Heart left ventricle (tissue), 16 donors: ENCODE results near the gene SPEM2. TPM values are rescaled to one million over a fixed set of nuclear protein-coding genes. Genes with fewer than 3 reads are reported as not detected.

ENCODE experiments used
- ATAC-seq, 4 donors: fragments of 200-7000 bp; cut with Tn5 transposase; one replicate each; pipeline ENCODE4 v1.9.1; 2020 to 2022; ENCODE audit warnings: moderate library complexity in 4 of 4, mild to moderate bottlenecking in 3 of 4, moderate number of reproducible peaks in 1 of 4
- DNase-seq, 5 donors: peaks; one replicate each; pipeline ENCODE4 v3.0.0-alpha.2; 2020
- H3K27ac ChIP-seq, 12 donors: fragments of 200-600 bp; sonication (generic) in 4 of 12; one replicate each; pipeline versions ENCODE4 v1.5.0 to v1.8.0; 2016 to 2022; ENCODE audit warnings: mild to moderate bottlenecking in 2 of 12
- H3K27me3 ChIP-seq, 9 donors: fragments of 200-600 bp; sonication (generic) in 2 of 9; one replicate each; pipeline versions ENCODE4 v1.5.1 to v1.8.0; 2016 to 2022; ENCODE audit warnings: mild to moderate bottlenecking in 3 of 9
- H3K36me3 ChIP-seq, 9 donors: fragments of 200-600 bp; sonication (generic) in 2 of 9; one replicate each; pipeline versions ENCODE4 v1.5.0 to v1.8.0; 2018 to 2022; ENCODE audit warnings: mild to moderate bottlenecking in 2 of 9
- H3K4me1 ChIP-seq, 12 donors: fragments of 200-600 bp; sonication (generic) in 4 of 12; one replicate each; pipeline versions ENCODE4 v1.5.0 to v1.8.0; 2016 to 2022; ENCODE audit warnings: mild to moderate bottlenecking in 3 of 12
- H3K4me3 ChIP-seq, 12 donors: fragments of 200-600 bp; sonication (generic) in 4 of 12; one replicate each; pipeline versions ENCODE4 v1.5.0 to v1.8.0; 2017 to 2022; ENCODE audit warnings: mild to moderate bottlenecking in 9 of 12, moderate library complexity in 4 of 12
- H3K9me3 ChIP-seq, 12 donors: fragments of 200-600 bp; sonication (generic) in 4 of 12; one replicate each; pipeline versions ENCODE4 v1.5.0 to v1.8.0; 2016 to 2022; ENCODE audit warnings: mild to moderate bottlenecking in 1 of 12
- POLR2A ChIP-seq, 2 donors: fragments of 450-650 bp; IDR thresholded peaks; one replicate each; pipeline ENCODE4 v1.6.1; 2017; ENCODE audit warnings: antibody characterized with exemption in 2 of 2, mild to moderate bottlenecking in 2 of 2, moderate library complexity in 2 of 2
- WGBS, 4 donors: extraction: QIAGEN DNeasy Blood & Tissue Kit in 2 of 4; methylation state at CpG; one replicate each; pipeline versions ENCODE4 v1.1.5 to v1.1.7; 2013 to 2018; 5-methylcytosine and 5-hydroxymethylcytosine counted together
- intact Hi-C, 10 donors: fragments of 100-400 bp; cut with DNase I; formaldehyde crosslinking; loops; one replicate each; pipeline versions ENCODE4 v1.11.1 to v1.14.2; 2022
- polyA plus RNA-seq, 2 donors: library from polyadenylated mRNA; stranded (reverse); fragments of 200-250 nt; gene quantifications; one replicate each; pipeline ENCODE4 v1.2.3, GENCODE V29; 2013
- total RNA-seq, 9 donors: library from RNA; depleted of rRNA in 2 of 9; stranded (reverse); fragments of >200 nt in 2 of 9; fragmentation: NEBNext Ultra II Directional in 3 of 9; extraction: Animal tissue kit (Norgen Biotek cat#: 25700) in 3 of 9; gene quantifications; one replicate each; pipeline versions ENCODE4 v1.1.0 to v1.2.4, GENCODE V29; 2016 to 2023
- TF ChIP-seq, protein P1 (sequence below), 12 donors: fragments of 200-600 bp; sonication (generic) in 4 of 12; IDR thresholded peaks; one replicate each; pipeline versions ENCODE4 v1.5.0 to v1.8.0; 2018 to 2022; ENCODE audit warnings: antibody characterized with exemption in 12 of 12, mild to moderate bottlenecking in 5 of 12
- donor health status: ischemic (EF 13 %, LVEDD 7.1; RV severe dilation, severe dysfunction).
- donor health status: healthy with polysubstance abuse.
- donor health status: DM: no; HTN: yes; CAD: no.
- donor health status: DM: no; HTN: no; CAD: no.
- donor health status: ischemic (EF 25% LVEDD 6.9; RV normal size, moderate dysfunction).
- donor health status: ischemic (EF 25% LVEDD 5.7; RV mildly dilated, moderate dysfunction).
- donor health status: healthy.
- donor health status: DM: yes; HTN: yes; CAD: no.
- donor health status: ischemic (EF 35%, LVEDD 5.7; RV mildly dilated, moderate dysfunction).
- donor health status: nonischemic (EF 11% LVEDD 7.7; RV severe dilation, severe dysfunction).
- donor health status: DM: yes; HTN: yes; CAD: no.
- donor health status: PGD.
- donor health status: ischemic (EF 29% LVEDD 5.4; RV normal size, mild dysfunction).
- donor health status: nonischemic (EF 23%, LVEDD 6.1; RV moderate dilation, normal function).

Gene SPEM2
- total and polyA plus RNA-seq, 11 donors = not detected

DNA sequence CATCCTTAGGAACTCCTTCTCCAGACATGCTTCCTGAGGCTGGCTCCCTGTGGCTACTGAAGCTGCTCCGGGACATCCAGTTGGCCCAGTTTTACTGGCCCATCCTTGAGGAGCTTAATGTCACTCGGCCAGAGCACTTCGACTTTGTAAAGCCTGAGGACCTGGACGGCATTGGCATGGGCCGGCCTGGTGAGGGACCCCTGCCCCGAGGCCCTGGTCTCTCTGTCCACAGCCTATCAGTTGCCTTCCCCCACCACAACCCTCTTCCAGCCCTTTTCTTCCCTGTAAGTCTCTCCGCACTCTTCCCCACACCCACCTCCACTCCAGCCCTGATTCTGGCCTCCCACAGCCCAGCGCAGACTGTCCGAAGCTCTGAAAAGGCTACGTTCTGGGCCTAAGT is 42.5 kb upstream of the SPEM2 start:
- intact Hi-C loops = no loop called here
- no peak overlapping the region for H3K27ac ChIP-seq
- whole genome bisulfite sequencing, 4 donors = 87 to 91% (median 90%) methylated on average over 10 of the region's 10 CpGs
- H3K27me3 ChIP-seq = peaks cover 0 to 41% (median 11%) of the 10 kb centered on the region in 9 donors
- peaks cover 0 to 4% (median 0%) of the 10 kb centered on the region in 12 donors for H3K9me3 ChIP-seq
- TF ChIP-seq, protein P1, sequence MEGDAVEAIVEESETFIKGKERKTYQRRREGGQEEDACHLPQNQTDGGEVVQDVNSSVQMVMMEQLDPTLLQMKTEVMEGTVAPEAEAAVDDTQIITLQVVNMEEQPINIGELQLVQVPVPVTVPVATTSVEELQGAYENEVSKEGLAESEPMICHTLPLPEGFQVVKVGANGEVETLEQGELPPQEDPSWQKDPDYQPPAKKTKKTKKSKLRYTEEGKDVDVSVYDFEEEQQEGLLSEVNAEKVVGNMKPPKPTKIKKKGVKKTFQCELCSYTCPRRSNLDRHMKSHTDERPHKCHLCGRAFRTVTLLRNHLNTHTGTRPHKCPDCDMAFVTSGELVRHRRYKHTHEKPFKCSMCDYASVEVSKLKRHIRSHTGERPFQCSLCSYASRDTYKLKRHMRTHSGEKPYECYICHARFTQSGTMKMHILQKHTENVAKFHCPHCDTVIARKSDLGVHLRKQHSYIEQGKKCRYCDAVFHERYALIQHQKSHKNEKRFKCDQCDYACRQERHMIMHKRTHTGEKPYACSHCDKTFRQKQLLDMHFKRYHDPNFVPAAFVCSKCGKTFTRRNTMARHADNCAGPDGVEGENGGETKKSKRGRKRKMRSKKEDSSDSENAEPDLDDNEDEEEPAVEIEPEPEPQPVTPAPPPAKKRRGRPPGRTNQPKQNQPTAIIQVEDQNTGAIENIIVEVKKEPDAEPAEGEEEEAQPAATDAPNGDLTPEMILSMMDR (IDR thresholded peaks at IDR 0.05) = no peak
- no peak for TF ChIP-seq POLR2A (IDR thresholded peaks at IDR 0.05)
- peaks cover 0 to 36% (median 22%) of the 10 kb centered on the region in 12 donors for H3K4me1 ChIP-seq
- peaks cover 0 to 6% (median under 1%) of the 10 kb centered on the region in 9 donors for H3K36me3 ChIP-seq
- no peak overlapping the region for H3K4me3 ChIP-seq
- ATAC-seq (no peak), DNase-seq (no peak)

DNA sequence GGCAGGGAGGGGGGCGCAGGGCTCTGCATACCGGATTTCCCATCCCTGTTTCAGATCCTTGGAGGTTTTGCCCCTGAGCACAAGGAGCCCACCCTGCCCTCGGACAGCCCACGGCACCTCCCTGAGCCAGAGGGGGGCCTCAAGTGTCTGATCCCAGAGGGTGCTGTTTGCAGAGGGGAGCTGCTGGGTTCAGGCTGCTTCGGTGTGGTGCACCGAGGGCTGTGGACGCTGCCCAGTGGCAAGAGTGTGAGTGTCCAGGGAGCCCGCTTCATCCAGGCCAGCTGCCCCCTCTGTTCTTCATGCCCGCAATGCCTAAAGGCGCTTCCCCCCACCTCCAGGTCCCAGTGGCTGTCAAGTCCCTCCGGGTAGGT is 42.1 kb upstream of the SPEM2 start:
- WGBS, 4 donors = 65 to 79% (median 78%) methylated on average over 5 to 11 of the region's 11 CpGs
- TF ChIP-seq, protein P1 (IDR thresholded peaks at IDR 0.05) = no peak
- no peak for TF ChIP-seq POLR2A (IDR thresholded peaks at IDR 0.05)

DNA sequence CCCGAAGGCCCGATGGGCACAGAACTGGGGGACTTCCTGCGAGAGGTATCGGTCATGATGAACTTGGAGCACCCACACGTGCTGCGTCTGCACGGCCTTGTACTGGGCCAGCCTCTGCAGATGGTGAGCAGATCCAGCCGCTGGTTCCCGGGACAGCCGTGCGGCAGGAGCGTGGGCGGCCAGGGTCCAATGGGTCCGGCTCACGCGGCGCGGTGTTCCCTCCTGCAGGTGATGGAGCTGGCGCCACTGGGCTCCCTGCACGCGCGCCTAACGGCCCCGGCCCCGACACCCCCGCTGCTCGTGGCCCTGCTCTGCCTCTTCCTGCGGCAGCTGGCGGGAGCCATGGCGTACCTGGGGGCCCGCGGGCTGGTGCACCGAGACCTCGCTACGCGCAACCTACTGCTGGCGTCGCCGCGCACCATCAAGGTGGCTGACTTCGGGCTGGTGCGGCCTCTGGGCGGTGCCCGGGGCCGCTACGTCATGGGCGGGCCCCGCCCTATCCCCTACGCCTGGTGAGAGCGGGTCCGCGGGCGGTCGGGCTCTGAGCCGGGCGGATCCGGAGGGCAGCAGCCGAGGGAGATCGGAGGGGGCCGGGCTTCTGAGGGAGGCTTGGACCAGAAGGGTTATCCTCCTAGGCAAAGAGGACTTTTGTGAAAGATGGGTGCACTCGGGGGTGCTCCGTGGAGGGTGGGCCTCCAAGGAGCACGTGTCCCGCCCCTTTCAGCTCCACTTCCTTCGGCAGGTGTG is 41.5 kb upstream of the SPEM2 start:
- H3K36me3 ChIP-seq = peaks cover 0 to 16% (median 8%) of the 10 kb centered on the region in 9 donors
- WGBS, 4 donors = 12 to 32% (median 19%) methylated on average over 37 to 65 of the region's 65 CpGs
- H3K4me1 ChIP-seq = peaks cover 0 to 36% (median 22%) of the 10 kb centered on the region in 12 donors
- peak overlapping the region in 2 of 12 donors; percentile 0 to 43 for H3K27ac ChIP-seq
- intact Hi-C loops = no loop called here
- peak overlapping the region; percentile 21 to 60 (median 48) for H3K4me3 ChIP-seq
- ATAC-seq (peak in 3 of 4 donors; percentile 52 to 59 (median 54)), DNase-seq (peak in 4 of 5 donors; percentile 38 to 76 (median 44))
- H3K27me3 ChIP-seq = peaks cover 0 to 41% (median 11%) of the 10 kb centered on the region in 9 donors
- no peak for TF ChIP-seq POLR2A (IDR thresholded peaks at IDR 0.05)
- TF ChIP-seq, protein P1 (IDR thresholded peaks at IDR 0.05) = no peak
- H3K9me3 ChIP-seq = peaks cover 0 to 4% (median 0%) of the 10 kb centered on the region in 12 donors

More for the DNA sequence above, 42.1 kb upstream of the SPEM2 start:
- no peak overlapping the region for H3K27ac ChIP-seq
- ATAC-seq (no peak), DNase-seq (no peak)
- H3K27me3 ChIP-seq = peaks cover 0 to 41% (median 11%) of the 10 kb centered on the region in 9 donors
- H3K36me3 ChIP-seq = peaks cover 0 to 10% (median 4%) of the 10 kb centered on the region in 9 donors
- H3K4me1 ChIP-seq = peaks cover 0 to 36% (median 22%) of the 10 kb centered on the region in 12 donors
- intact Hi-C loops = no loop called here
- peaks cover 0 to 4% (median 0%) of the 10 kb centered on the region in 12 donors for H3K9me3 ChIP-seq
- H3K4me3 ChIP-seq = peak overlapping the region in 8 of 12 donors; percentile 41 to 60 (median 53)

DNA sequence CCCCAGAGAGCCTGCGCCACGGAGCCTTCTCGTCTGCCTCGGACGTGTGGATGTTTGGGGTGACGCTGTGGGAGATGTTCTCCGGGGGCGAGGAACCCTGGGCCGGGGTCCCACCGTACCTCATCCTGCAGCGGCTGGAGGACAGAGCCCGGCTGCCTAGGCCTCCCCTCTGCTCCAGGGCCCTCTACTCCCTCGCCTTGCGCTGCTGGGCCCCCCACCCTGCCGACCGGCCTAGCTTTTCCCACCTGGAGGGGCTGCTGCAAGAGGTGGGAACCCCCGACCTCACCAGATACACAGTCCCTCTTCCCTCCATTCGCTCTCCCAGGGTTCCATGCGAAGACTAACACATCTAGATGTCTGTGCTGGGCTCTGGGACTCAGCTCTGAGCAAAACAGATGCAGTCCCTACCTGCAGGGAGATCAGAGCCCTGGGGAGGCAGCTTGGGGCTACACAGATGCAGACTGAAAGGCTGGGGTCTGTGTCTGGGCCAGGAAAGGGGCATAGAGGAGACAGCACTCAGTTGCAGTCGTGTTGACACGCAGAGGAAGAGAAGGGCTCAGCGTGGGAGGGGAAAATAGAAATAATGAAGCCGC is 40.8 kb upstream of the SPEM2 start:
- Histone ChIP-seq H3K9me3 (no peaks in the 10 kb centered on the region), H3K27me3 (peaks cover 0 to 40% (median 6%) of the 10 kb centered on the region in 9 donors), H3K4me3 (peak overlapping the region in 11 of 12 donors; percentile 21 to 60 (median 49)), H3K4me1 (peaks cover 0 to 36% (median 22%) of the 10 kb centered on the region in 12 donors), H3K27ac (peak overlapping the region in 2 of 12 donors; percentile 0 to 43), H3K36me3 (peaks cover 0 to 23% (median 12%) of the 10 kb centered on the region in 9 donors)
- DNase-seq = no peak
- no peak for ATAC-seq
- WGBS, 4 donors = 49 to 61% (median 56%) methylated on average over 22 to 23 of the region's 23 CpGs
- TF ChIP-seq, protein P1 (IDR thresholded peaks at IDR 0.05) = no peak
- no peak for TF ChIP-seq POLR2A (IDR thresholded peaks at IDR 0.05)
- intact Hi-C loops = no loop called here
